Activated T-cell treated with anti-CD3 and anti-CD28 coated beads for 4 hours (primary cell): Measurements from ENCODE around the gene ABTB2.

Experiments
- DNase-seq: peaks from one replicate; pipeline ENCODE4 v3.0.0-alpha.2; 2020

ABTB2 gene

GRCh38 chr11:34313099-34313517 lies 44.7 kb downstream of the ABTB2 start:
- no peak for DNase-seq

GRCh38 chr11:34311126-34311525 lies 46.7 kb downstream of the ABTB2 start:
- DNase-seq = no peak

- no peak for DNase-seq
Measured at GRCh38 chr11:34309965-34310364, 47.8 kb downstream of the ABTB2 start.

GRCh38 chr11:34308913-34309585 lies 48.8 kb downstream of the ABTB2 start:
- no peak for DNase-seq

GRCh38 chr11:34308049-34308912 lies 49.5 kb downstream of the ABTB2 start:
- no peak for DNase-seq

GRCh38 chr11:34305780-34306179 lies 52.0 kb downstream of the ABTB2 start:
- no peak for DNase-seq

- no peak for DNase-seq
Measured at GRCh38 chr11:34305193-34305592, 52.6 kb downstream of the ABTB2 start.

- DNase-seq = no peak
Measured at GRCh38 chr11:34303028-34303570, 54.7 kb downstream of the ABTB2 start.

GRCh38 chr11:34302046-34302921 lies 55.5 kb downstream of the ABTB2 start:
- no peak for DNase-seq

- DNase-seq = no peak
Measured at GRCh38 chr11:34300926-34301295, 56.9 kb downstream of the ABTB2 start.

GRCh38 chr11:34300026-34300925 lies 57.5 kb downstream of the ABTB2 start:
- DNase-seq = no peak

- DNase-seq = no peak
Measured at GRCh38 chr11:34299284-34299972, 58.4 kb downstream of the ABTB2 start.

- DNase-seq = no peak
Measured at GRCh38 chr11:34298871-34299270, 58.9 kb downstream of the ABTB2 start.

GRCh38 chr11:34296412-34296811 lies 61.4 kb downstream of the ABTB2 start:
- no peak for DNase-seq

- no peak for DNase-seq
Measured at GRCh38 chr11:34292546-34292945, 65.3 kb downstream of the ABTB2 start.

GRCh38 chr11:34292111-34292510 lies 65.7 kb downstream of the ABTB2 start:
- no peak for DNase-seq

- no peak for DNase-seq
Measured at GRCh38 chr11:34290926-34291325, 66.9 kb downstream of the ABTB2 start.

GRCh38 chr11:34288492-34288891 lies 69.3 kb downstream of the ABTB2 start:
- DNase-seq = no peak

GRCh38 chr11:34284811-34285481 lies 72.9 kb downstream of the ABTB2 start:
- DNase-seq = no peak

- no peak for DNase-seq
Measured at GRCh38 chr11:34284156-34284555, 73.7 kb downstream of the ABTB2 start.
